A673 (cell line): ENCODE measurements around the gene WWP2. TPM values are rescaled to one million over a fixed set of nuclear protein-coding genes. Genes with fewer than 3 reads are reported as not detected.
"Not testable (repeated sequence)": the region's sequence is repeated elsewhere in the genome, so short reads cannot be mapped to it uniquely, and the experiment has no call there.

Source experiments
- BruUV-seq: library from RNA; stranded (reverse); fragments of 400-500 nt; replicated peaks from 2 replicates; lab custom pipeline; 2021; lab: Mats Ljungman, UMichigan
- CTCF ChIA-PET: fragments of 300-600 bp; sonication (Branson Sonifier 250); formaldehyde crosslinking; loops from one replicate; lab custom pipeline; 2022; ENCODE audit warnings: antibody characterized with exemption; lab: Charles Lee
- POLR2A ChIA-PET: fragments of 300-600 bp; sonication (Branson Sonifier 250); formaldehyde crosslinking; loops from one replicate; lab custom pipeline; 2022; ENCODE audit warnings: antibody characterized with exemption; ENCODE audit not compliant: low non-redundant PET; lab: Charles Lee
- DNase-seq: peaks from one replicate; pipeline ENCODE4 v3.0.0-alpha.2; 2015; ENCODE audit warnings: low spot score
- H3K27ac ChIP-seq: fragments of 200-600 bp; sonication (generic); 2 replicates; pipeline ENCODE4 v1.5.1; 2016; ENCODE audit warnings: mixed run types, low read depth, mild to moderate bottlenecking, mixed read lengths, antibody characterized with exemption, low read length; ENCODE audit not compliant: poor library complexity, severe bottlenecking
- H3K27me3 ChIP-seq: fragments of 200-600 bp; sonication (generic); replicated peaks from 2 replicates; pipeline ENCODE4 v1.6.1; 2017; ENCODE audit warnings: mixed run types, low read depth, mild to moderate bottlenecking, mixed read lengths, antibody characterized with exemption, low read length; ENCODE audit not compliant: insufficient read depth, poor library complexity
- H3K36me3 ChIP-seq: fragments of 200-600 bp; sonication (generic); 2 replicates; pipeline ENCODE4 v1.6.1; 2016; ENCODE audit warnings: mixed run types, mild to moderate bottlenecking, mixed read lengths, antibody characterized with exemption, low read length; ENCODE audit not compliant: insufficient read depth, poor library complexity, severe bottlenecking
- H3K4me1 ChIP-seq: fragments of 200-600 bp; sonication (generic); 2 replicates; pipeline ENCODE4 v1.6.1; 2017; ENCODE audit warnings: mixed run types, mild to moderate bottlenecking, mixed read lengths, antibody characterized with exemption, low read length; ENCODE audit not compliant: insufficient read depth, poor library complexity, severe bottlenecking
- H3K4me3 ChIP-seq: fragments of 200-600 bp; sonication (generic); 2 replicates; pipeline ENCODE4 v1.5.1; 2016; ENCODE audit warnings: low read depth, mixed run types, mild to moderate bottlenecking, mixed read lengths, low read length; ENCODE audit not compliant: poor library complexity, severe bottlenecking
- H3K9me3 ChIP-seq: fragments of 200-600 bp; sonication (generic); 2 replicates; pipeline ENCODE4 v1.6.1; 2016; ENCODE audit warnings: mixed run types, low read depth, mild to moderate bottlenecking, mixed read lengths, antibody characterized with exemption, low read length; ENCODE audit not compliant: poor library complexity, severe bottlenecking
- CTCF ChIP-seq: fragments of 300-800, 200-600 bp; sonication (generic); conservative IDR thresholded peaks from 2 replicates; pipeline ENCODE4 v1.5.1; 2017; ENCODE audit warnings: low read depth, mild to moderate bottlenecking, antibody characterized with exemption, low read length, moderate library complexity, mixed read lengths
- EZH2 ChIP-seq: fragments of 200-600 bp; sonication (generic); IDR thresholded peaks from 2 replicates; pipeline ENCODE4 v1.6.1; 2017; ENCODE audit warnings: borderline replicate concordance, low read depth, mild to moderate bottlenecking, mixed read lengths, antibody characterized with exemption, low read length; ENCODE audit not compliant: poor library complexity, severe bottlenecking
- intact Hi-C: fragments of 100-400 bp; cut with micrococcal nuclease; formaldehyde crosslinking; loops from one replicate; pipeline ENCODE4 v1.10.0; 2022; ENCODE audit not compliant: unreplicated experiment
- total RNA-seq: library from RNA; stranded (reverse); gene quantifications from 2 replicates; pipeline ENCODE4 v1.2.3, GENCODE V29; 2021

The WWP2 gene
- total RNA-seq, 1 experiment from 2014 or later: 32.4 TPM

- CTCF ChIA-PET: no interaction called here
- no TSS peak for BruUV-seq
- H3K27ac ChIP-seq: no peak overlapping the region
- intact Hi-C loops: no loop called here
- no peak overlapping the region for H3K4me3 ChIP-seq
- POLR2A ChIA-PET: no interaction called here
- no peaks in the 10 kb centered on the region for H3K4me1 ChIP-seq
- no peaks in the 10 kb centered on the region for H3K9me3 ChIP-seq
- DNase-seq: no peak
- TF ChIP-seq CTCF (no peak), EZH2 (no peak)
- no peaks in the 10 kb centered on the region for H3K27me3 ChIP-seq
- H3K36me3 ChIP-seq: no peaks in the 10 kb centered on the region
These were observed 19.0 kb downstream of the WWP2 start for GRCh38 chr16:69781118-69781517.

GRCh38 chr16:69784586-69784985 lies 22.5 kb downstream of the WWP2 start:
- TF ChIP-seq CTCF (no peak), EZH2 (no peak)
- H3K27ac ChIP-seq: no peak overlapping the region
- intact Hi-C loops: no loop called here
- CTCF ChIA-PET: no interaction called here
- POLR2A ChIA-PET: no interaction called here
- H3K36me3 ChIP-seq: no peaks in the 10 kb centered on the region
- H3K9me3 ChIP-seq: no peaks in the 10 kb centered on the region
- H3K27me3 ChIP-seq: no peaks in the 10 kb centered on the region
- no TSS peak for BruUV-seq
- H3K4me1 ChIP-seq: no peaks in the 10 kb centered on the region
- no peak for DNase-seq
- no peak overlapping the region for H3K4me3 ChIP-seq

- BruUV-seq: no TSS peak
- Histone ChIP-seq H3K36me3 (no peaks in the 10 kb centered on the region), H3K27me3 (no peaks in the 10 kb centered on the region), H3K9me3 (no peaks in the 10 kb centered on the region), H3K4me1 (no peaks in the 10 kb centered on the region), H3K27ac (no peak overlapping the region), H3K4me3 (no peak overlapping the region)
- ChIA-PET POLR2A (no interaction called here), CTCF (interaction anchor here (0.7 kb wide), 1 partner anchor 14 kb away, joined by 3 read pairs; no protein-coding TSS in a partner anchor)
- TF ChIP-seq CTCF: no peak
- no peak for TF ChIP-seq EZH2
- no peak for DNase-seq
- intact Hi-C loops: no loop called here
These were observed 25.8 kb downstream of the WWP2 start for GRCh38 chr16:69787883-69788282.

GRCh38 chr16:69791391-69791847 lies 29.3 kb downstream of the WWP2 start:
- DNase-seq, H3K4me3 ChIP-seq, H3K9me3 ChIP-seq, H3K36me3 ChIP-seq, H3K4me1 ChIP-seq, intact Hi-C loops, BruUV-seq, H3K27me3 ChIP-seq, H3K27ac ChIP-seq, POLR2A ChIA-PET: not testable (repeated sequence)
- CTCF ChIA-PET: interaction anchor here (1.2 kb wide), 1 partner anchor 139 kb away, joined by 3 read pairs; no protein-coding TSS in a partner anchor
